ENCODE measurements around the gene PMFBP1.

- TF ChIP-seq CTCF (IDR thresholded peaks at IDR 0.05; ENCODE audit: poor library complexity, severe bottlenecking) (no peak), POLR2AphosphoS5 (IDR thresholded peaks at IDR 0.05) (no peak), EZH2 (IDR thresholded peaks at IDR 0.05; ENCODE audit: borderline replicate concordance, insufficient read depth, low read length, poor library complexity, severe bottlenecking) (no peak), REST (IDR thresholded peaks at IDR 0.05; ENCODE audit: borderline replicate concordance) (no peak), MXI1 (conservative IDR thresholded peaks at IDR 0.05; ENCODE audit: poor library complexity, severe bottlenecking) (no peak), EP300 (conservative IDR thresholded peaks at IDR 0.05; ENCODE audit: poor library complexity, severe bottlenecking) (no peak), SMC3 (conservative IDR thresholded peaks at IDR 0.05; ENCODE audit: poor library complexity) (no peak)
Measured at GRCh38 chr16:72203401-72203800, 31.4 kb upstream of the PMFBP1 start.
